K562 (cell line): Measurements from ENCODE around the gene SLC2A8. TPM values are rescaled to one million over a fixed set of nuclear protein-coding genes. Genes with fewer than 3 reads are reported as not detected.
A peak's percentile ranks its signal among the peaks of the same experiment; 100 is the strongest.

ENCODE experiments used
- CCNT2 ChIP-seq: IDR thresholded peaks from 2 replicates; pipeline ENCODE4 v1.6.1; 2011; ENCODE audit warnings: borderline replicate concordance, low read depth, mild to moderate bottlenecking, moderate library complexity, mixed read lengths, low read length; ENCODE audit not compliant: insufficient read length; ENCODE audit errors: extremely low read depth
- ETS2 ChIP-seq: IDR thresholded peaks from 2 replicates; pipeline ENCODE4 v1.6.1; 2016; ENCODE audit warnings: borderline replicate concordance, missing genetic modification characterization, mild to moderate bottlenecking, moderate library complexity, missing compliant biosample characterization; ENCODE audit not compliant: poor library complexity, severe bottlenecking
- HNRNPH1 ChIP-seq: fragments of 200-400 bp; formaldehyde crosslinking; optimal IDR thresholded peaks from 2 replicates; pipeline ENCODE3; 2017; ENCODE audit warnings: low read depth, mild to moderate bottlenecking, low read length, moderate library complexity
- KLF6 ChIP-seq: fragments of 250-450 bp; sonication (Bioruptor Pico); IDR thresholded peaks from 2 replicates; pipeline ENCODE4 v1.4.0; 2020; ENCODE audit warnings: mild to moderate bottlenecking, moderate library complexity, borderline replicate concordance
- POLR2G ChIP-seq: fragments of 200-400 bp; formaldehyde crosslinking; IDR thresholded peaks from 2 replicates; pipeline ENCODE4 v1.6.1; 2017; ENCODE audit warnings: low read depth, mild to moderate bottlenecking, antibody characterized with exemption, low read length, moderate library complexity
- PTTG1 ChIP-seq: fragments of 450-650 bp; IDR thresholded peaks from 2 replicates; pipeline ENCODE4 v1.6.1; 2016; ENCODE audit warnings: low read depth, mild to moderate bottlenecking, missing genetic modification characterization, missing compliant biosample characterization
- SIRT6 ChIP-seq: IDR thresholded peaks from one replicate; pipeline ENCODE4 v1.6.1; 2012; ENCODE audit warnings: low read depth, mild to moderate bottlenecking, control low read depth, inconsistent platforms, low read length, moderate library complexity
- SMARCA4 ChIP-seq: fragments of 450-650 bp; IDR thresholded peaks from 2 replicates; pipeline ENCODE4 v1.6.1; 2016
- SP2 ChIP-seq: IDR thresholded peaks from 2 replicates; pipeline ENCODE4 v1.6.1; 2011; ENCODE audit warnings: mild to moderate bottlenecking, low read depth, low read length, moderate library complexity; ENCODE audit not compliant: poor library complexity, severe bottlenecking; ENCODE audit errors: extremely low read depth
- STAG1 ChIP-seq: sonication (generic); formaldehyde crosslinking; IDR thresholded peaks from 2 replicates; pipeline ENCODE4 v1.5.0; 2020; ENCODE audit warnings: missing genetic modification reagents, borderline replicate concordance
- TAF15 ChIP-seq: fragments of 200-400 bp; formaldehyde crosslinking; IDR thresholded peaks from 2 replicates; pipeline ENCODE4 v1.6.1; 2017; ENCODE audit warnings: mild to moderate bottlenecking, low read depth, low read length, moderate library complexity
- ZC3H8 ChIP-seq: fragments of 450-650 bp; IDR thresholded peaks from 2 replicates; pipeline ENCODE4 v1.6.1; 2017
- ZEB2 ChIP-seq: fragments of 450-650 bp; IDR thresholded peaks from 2 replicates; pipeline ENCODE4 v1.6.1; 2016
- ZNF197 ChIP-seq: fragments of 200-800 bp; sonication (Bioruptor generic); IDR thresholded peaks from 2 replicates; pipeline ENCODE4 v1.6.1; 2016; ENCODE audit warnings: low read depth, missing genetic modification characterization, missing compliant biosample characterization
- ZNF347 ChIP-seq: fragments of 450-650 bp; formaldehyde crosslinking; IDR thresholded peaks from 2 replicates; pipeline ENCODE4 v1.4.0; 2020; ENCODE audit warnings: low read depth, mild to moderate bottlenecking, moderate library complexity
- ZSCAN29 ChIP-seq: fragments of 450-650 bp; IDR thresholded peaks from 2 replicates; pipeline ENCODE4 v1.6.1; 2017
- polyA plus RNA-seq, 8 experiments: library from polyadenylated mRNA; depleted of rRNA in 4 of 8; stranded (reverse) in 5 of 8; unstranded in 3 of 8; fragments of >200 nt; fragmentation: Nextera tagmentation in 2 of 8; fragmentation: Illumina TruSeq in 1 of 8; extraction: Ambion mirVana in 2 of 8; extraction: Trizol in 1 of 8; gene quantifications; 2 replicates each; pipeline versions ENCODE4 v1.2.1 to v1.2.3, GENCODE V29; 2011 to 2014; ENCODE audit warnings: inconsistent platforms in 1 of 8, missing spikeins in 1 of 8
- total RNA-seq, 7 experiments: library from RNA; depleted of rRNA in 6 of 7; stranded (reverse); fragments of >200 nt in 6 of 7; fragmentation: Illumina TruSeq in 2 of 7; extraction: Trizol in 2 of 7; gene quantifications; 2 replicates each; pipeline versions ENCODE4 v1.2.1 to v1.2.3, GENCODE V29; 2011 to 2021; ENCODE audit warnings: low replicate concordance in 1 of 7
- TF ChIP-seq, protein P1 (sequence below): sonication (generic); formaldehyde crosslinking; IDR thresholded peaks from 2 replicates; pipeline ENCODE4 v1.8.1; 2022; ENCODE audit warnings: missing genetic modification reagents
- TF ChIP-seq, protein P2 (sequence below): conservative IDR thresholded peaks from 2 replicates; pipeline ENCODE4 v1.6.1; 2011; ENCODE audit warnings: low read depth, mild to moderate bottlenecking, low read length; ENCODE audit not compliant: control insufficient read depth
- TF ChIP-seq, protein P3 (sequence below), 3 experiments: fragments of 200-800 bp in 1 of 3; fragments of 250-450 bp in 1 of 3; fragments of 450-650 bp in 1 of 3; sonication (Bioruptor Pico) in 1 of 3; sonication (Bioruptor generic) in 1 of 3; formaldehyde crosslinking in 1 of 3; IDR thresholded peaks; 2 replicates each; pipeline versions ENCODE4 v1.6.1 to v1.8.0; 2016 to 2022; ENCODE audit warnings: mild to moderate bottlenecking in 2 of 3, missing genetic modification characterization in 2 of 3, missing compliant biosample characterization in 1 of 3, moderate library complexity in 1 of 3
- TF ChIP-seq, protein P4 (sequence below): fragments of 250-450 bp; sonication (Bioruptor Pico); IDR thresholded peaks from 2 replicates; pipeline ENCODE4 v1.5.0; 2021

Gene SLC2A8
- total and polyA plus RNA-seq, 9 of the 15 experiments (the other 6 are each of a cell fraction or from before 2014, with no cell fraction given) = 0.13 to 12.9 (median 5.2) TPM

DNA sequence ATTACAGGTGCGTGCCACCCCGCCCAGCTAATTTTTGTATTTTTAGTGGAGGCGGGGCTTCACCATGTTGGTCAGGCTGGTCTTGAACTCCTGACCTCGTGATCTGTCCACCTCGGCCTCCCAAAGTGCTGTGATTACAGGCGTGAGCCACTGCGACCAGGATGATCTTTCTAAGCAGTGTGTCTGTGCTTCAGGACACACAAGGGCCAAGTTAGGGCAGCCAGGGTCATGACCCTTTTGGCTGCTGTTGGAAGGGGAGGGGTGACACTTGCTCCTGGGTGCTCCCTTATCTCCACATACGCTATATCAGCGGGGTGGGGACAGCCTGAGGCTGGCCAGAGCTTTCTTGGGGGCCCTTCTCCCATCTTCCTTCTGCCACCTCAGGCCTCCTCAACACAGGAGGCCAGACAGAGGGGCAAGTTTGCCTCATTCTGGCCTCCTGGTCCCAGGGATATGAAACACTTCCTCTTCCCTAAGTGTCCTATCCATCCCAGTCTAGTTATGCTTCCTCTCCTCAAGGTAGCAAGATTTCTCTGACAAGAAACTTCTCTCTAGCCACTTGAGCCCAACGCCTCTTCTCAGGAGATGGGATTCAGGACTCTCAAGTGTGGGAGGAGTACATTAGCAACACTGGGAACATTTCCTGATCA lies 25.3 kb downstream of the SLC2A8 start (continued):
- TF ChIP-seq CCNT2 = no peak
- TF ChIP-seq, protein P1, sequence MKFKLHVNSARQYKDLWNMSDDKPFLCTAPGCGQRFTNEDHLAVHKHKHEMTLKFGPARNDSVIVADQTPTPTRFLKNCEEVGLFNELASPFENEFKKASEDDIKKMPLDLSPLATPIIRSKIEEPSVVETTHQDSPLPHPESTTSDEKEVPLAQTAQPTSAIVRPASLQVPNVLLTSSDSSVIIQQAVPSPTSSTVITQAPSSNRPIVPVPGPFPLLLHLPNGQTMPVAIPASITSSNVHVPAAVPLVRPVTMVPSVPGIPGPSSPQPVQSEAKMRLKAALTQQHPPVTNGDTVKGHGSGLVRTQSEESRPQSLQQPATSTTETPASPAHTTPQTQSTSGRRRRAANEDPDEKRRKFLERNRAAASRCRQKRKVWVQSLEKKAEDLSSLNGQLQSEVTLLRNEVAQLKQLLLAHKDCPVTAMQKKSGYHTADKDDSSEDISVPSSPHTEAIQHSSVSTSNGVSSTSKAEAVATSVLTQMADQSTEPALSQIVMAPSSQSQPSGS (CRISPR knock-in tag) = no peak
- no peak for TF ChIP-seq ZNF197
- TF ChIP-seq, protein P2, sequence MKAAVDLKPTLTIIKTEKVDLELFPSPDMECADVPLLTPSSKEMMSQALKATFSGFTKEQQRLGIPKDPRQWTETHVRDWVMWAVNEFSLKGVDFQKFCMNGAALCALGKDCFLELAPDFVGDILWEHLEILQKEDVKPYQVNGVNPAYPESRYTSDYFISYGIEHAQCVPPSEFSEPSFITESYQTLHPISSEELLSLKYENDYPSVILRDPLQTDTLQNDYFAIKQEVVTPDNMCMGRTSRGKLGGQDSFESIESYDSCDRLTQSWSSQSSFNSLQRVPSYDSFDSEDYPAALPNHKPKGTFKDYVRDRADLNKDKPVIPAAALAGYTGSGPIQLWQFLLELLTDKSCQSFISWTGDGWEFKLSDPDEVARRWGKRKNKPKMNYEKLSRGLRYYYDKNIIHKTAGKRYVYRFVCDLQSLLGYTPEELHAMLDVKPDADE = no peak
- no peak for TF ChIP-seq SP2
- TF ChIP-seq, protein P3, sequence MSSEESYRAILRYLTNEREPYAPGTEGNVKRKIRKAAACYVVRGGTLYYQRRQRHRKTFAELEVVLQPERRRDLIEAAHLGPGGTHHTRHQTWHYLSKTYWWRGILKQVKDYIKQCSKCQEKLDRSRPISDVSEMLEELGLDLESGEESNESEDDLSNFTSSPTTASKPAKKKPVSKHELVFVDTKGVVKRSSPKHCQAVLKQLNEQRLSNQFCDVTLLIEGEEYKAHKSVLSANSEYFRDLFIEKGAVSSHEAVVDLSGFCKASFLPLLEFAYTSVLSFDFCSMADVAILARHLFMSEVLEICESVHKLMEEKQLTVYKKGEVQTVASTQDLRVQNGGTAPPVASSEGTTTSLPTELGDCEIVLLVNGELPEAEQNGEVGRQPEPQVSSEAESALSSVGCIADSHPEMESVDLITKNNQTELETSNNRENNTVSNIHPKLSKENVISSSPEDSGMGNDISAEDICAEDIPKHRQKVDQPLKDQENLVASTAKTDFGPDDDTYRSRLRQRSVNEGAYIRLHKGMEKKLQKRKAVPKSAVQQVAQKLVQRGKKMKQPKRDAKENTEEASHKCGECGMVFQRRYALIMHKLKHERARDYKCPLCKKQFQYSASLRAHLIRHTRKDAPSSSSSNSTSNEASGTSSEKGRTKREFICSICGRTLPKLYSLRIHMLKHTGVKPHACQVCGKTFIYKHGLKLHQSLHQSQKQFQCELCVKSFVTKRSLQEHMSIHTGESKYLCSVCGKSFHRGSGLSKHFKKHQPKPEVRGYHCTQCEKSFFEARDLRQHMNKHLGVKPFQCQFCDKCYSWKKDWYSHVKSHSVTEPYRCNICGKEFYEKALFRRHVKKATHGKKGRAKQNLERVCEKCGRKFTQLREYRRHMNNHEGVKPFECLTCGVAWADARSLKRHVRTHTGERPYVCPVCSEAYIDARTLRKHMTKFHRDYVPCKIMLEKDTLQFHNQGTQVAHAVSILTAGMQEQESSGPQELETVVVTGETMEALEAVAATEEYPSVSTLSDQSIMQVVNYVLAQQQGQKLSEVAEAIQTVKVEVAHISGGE (CRISPR knock-in tag; IDR thresholded peaks at IDR 0.05) = peak in 1 of 3 experiments; percentile 28; a peak in 1 of 6 replicates
- no peak for TF ChIP-seq ZSCAN29
- no peak for TF ChIP-seq ZC3H8
- no peak for TF ChIP-seq HNRNPH1
- no peak for TF ChIP-seq TAF15
- TF ChIP-seq ZEB2 = no peak
- TF ChIP-seq, protein P4, sequence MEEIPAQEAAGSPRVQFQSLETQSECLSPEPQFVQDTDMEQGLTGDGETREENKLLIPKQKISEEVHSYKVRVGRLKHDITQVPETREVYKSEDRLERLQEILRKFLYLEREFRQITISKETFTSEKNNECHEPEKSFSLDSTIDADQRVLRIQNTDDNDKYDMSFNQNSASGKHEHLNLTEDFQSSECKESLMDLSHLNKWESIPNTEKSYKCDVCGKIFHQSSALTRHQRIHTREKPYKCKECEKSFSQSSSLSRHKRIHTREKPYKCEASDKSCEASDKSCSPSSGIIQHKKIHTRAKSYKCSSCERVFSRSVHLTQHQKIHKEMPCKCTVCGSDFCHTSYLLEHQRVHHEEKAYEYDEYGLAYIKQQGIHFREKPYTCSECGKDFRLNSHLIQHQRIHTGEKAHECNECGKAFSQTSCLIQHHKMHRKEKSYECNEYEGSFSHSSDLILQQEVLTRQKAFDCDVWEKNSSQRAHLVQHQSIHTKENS (CRISPR knock-in tag) = no peak
- no peak for TF ChIP-seq PTTG1 (tag)
- TF ChIP-seq SMARCA4 = peak; percentile 61; the same call in 1 of the 2 replicates
- TF ChIP-seq KLF6 (CRISPR knock-in tag) = no peak
- no peak for TF ChIP-seq ETS2 (tag)
- no peak for TF ChIP-seq SIRT6
- TF ChIP-seq STAG1 (CRISPR knock-in tag) = no peak
- no peak for TF ChIP-seq ZNF347 (CRISPR knock-in tag)
- no peak for TF ChIP-seq POLR2G
